Stomach (tissue), 19 donors: ENCODE data around the gene SIGLEC7. TPM values are rescaled to one million over a fixed set of nuclear protein-coding genes. Genes with fewer than 3 reads are reported as not detected.

Experiments
- DNase-seq, 2 donors: peaks; one replicate each; pipeline versions ENCODE4 v3.0.0 to v3.0.0-alpha.2; 2013 to 2019
- H3K27ac ChIP-seq, 5 donors: fragments of 200-600 bp in 4 of 5; sonication (generic) in 4 of 5; one replicate each; pipeline ENCODE4 v1.5.1; 2013 to 2019; ENCODE audit warnings: mild to moderate bottlenecking in 1 of 5, moderate library complexity in 1 of 5
- H3K27me3 ChIP-seq, 3 donors: fragments of 200-600 bp; sonication (generic); one replicate each; pipeline ENCODE4 v1.5.1; 2017 to 2019; ENCODE audit warnings: mixed run types in 1 of 3
- H3K36me3 ChIP-seq, 4 donors: fragments of 200-600 bp; sonication (generic); 1 replicate in 3 of 4; 2 replicates in 1 of 4; pipeline ENCODE4 v1.5.1; 2016 to 2019
- H3K4me1 ChIP-seq, 4 donors: fragments of 200-600 bp; sonication (generic); one replicate each; pipeline ENCODE4 v1.5.1; 2016 to 2019
- H3K4me3 ChIP-seq, 4 donors: fragments of 200-600 bp; sonication (generic) in 3 of 4; one replicate each; pipeline ENCODE4 v1.5.1; 2016 to 2019; ENCODE audit warnings: mild to moderate bottlenecking in 1 of 4
- H3K9me3 ChIP-seq, 4 donors: fragments of 200-600 bp; sonication (generic); one replicate each; pipeline ENCODE4 v1.5.1; 2016 to 2019
- EP300 ChIP-seq: sonication (generic); formaldehyde crosslinking; IDR thresholded peaks from one replicate; pipeline ENCODE4 v1.6.1; 2017; ENCODE audit warnings: antibody characterized with exemption
- POLR2A ChIP-seq, 4 donors: fragments of 450-650 bp; IDR thresholded peaks; one replicate each; pipeline ENCODE4 v1.6.1; 2016; ENCODE audit warnings: antibody characterized with exemption in 4 of 4, control low read depth in 2 of 4, mild to moderate bottlenecking in 1 of 4, moderate library complexity in 1 of 4
- POLR2AphosphoS5 ChIP-seq, 3 donors: sonication (generic); formaldehyde crosslinking; IDR thresholded peaks; one replicate each; pipeline ENCODE4 v1.6.1; 2016; ENCODE audit warnings: antibody characterized with exemption in 3 of 3
- WGBS, 5 donors: extraction: QIAGEN DNeasy Blood & Tissue Kit in 3 of 5; methylation state at CpG; one replicate each; pipeline versions ENCODE4 v1.1.5 to v1.1.7; 2013 to 2018; 5-methylcytosine and 5-hydroxymethylcytosine counted together
- intact Hi-C: fragments of 100-400 bp; cut with DNase I; formaldehyde crosslinking; loops from one replicate; pipeline ENCODE4 v1.15.1; 2023; ENCODE audit warnings: low total_unique reads
- long read RNA-seq, 10 donors: transcript quantifications; one replicate each; lab custom pipeline, GENCODE V29; 2026
- polyA plus RNA-seq, 3 donors: library from polyadenylated mRNA; stranded (reverse); fragments of 200-250 nt; gene quantifications; one replicate each; pipeline ENCODE4 v1.2.3, GENCODE V29; 2013
- total RNA-seq, 5 donors: library from RNA; depleted of rRNA; stranded (reverse); fragments of >200 nt; gene quantifications; one replicate each; pipeline versions ENCODE4 v1.1.0 to v1.2.3, GENCODE V29; 2014 to 2016
- TF ChIP-seq, protein P1 (sequence below), 7 experiments: fragments of 450-650 bp in 4 of 7; fragments of 200-600 bp in 3 of 7; sonication (generic) in 3 of 7; IDR thresholded peaks; one replicate each; pipeline ENCODE4 v1.5.1; 2016 to 2019; ENCODE audit warnings: antibody characterized with exemption in 7 of 7, control low read depth in 2 of 7, mild to moderate bottlenecking in 1 of 7
- donor health status: healthy with polysubstance abuse.
- donor health status: Bipolar disorder and iron deficiency.
- donor health status: healthy.

The SIGLEC7 gene
- total RNA-seq (1 to 10 TPM in 1 of 5 donors, under 1 TPM in 1, not detected in 3; 0.18 to 1.3 TPM), polyA plus RNA-seq (1 to 10 TPM in 1 of 3 donors, under 1 TPM in 1, not detected in 1; 0.50 to 1.8 TPM)
- long read RNA-seq, donor 1, result 0 reads
- long read RNA-seq, donor 2, result 0 reads
- long read RNA-seq, donor 3, result 0 reads
- long read RNA-seq, donor 4, result 0 reads
- long read RNA-seq, donor 5, result 0 reads
- long read RNA-seq, donor 6, partial matches to known transcripts, result 0 of 1 reads
- long read RNA-seq, donor 6, other reads (novel, unspliced or antisense), result 0 of 1 reads
- long read RNA-seq, donor 7, result 0 reads
- long read RNA-seq, donor 8, result 0 reads
- long read RNA-seq, donor 9, result 0 reads
- long read RNA-seq, donor 10, result 0 reads

DNA sequence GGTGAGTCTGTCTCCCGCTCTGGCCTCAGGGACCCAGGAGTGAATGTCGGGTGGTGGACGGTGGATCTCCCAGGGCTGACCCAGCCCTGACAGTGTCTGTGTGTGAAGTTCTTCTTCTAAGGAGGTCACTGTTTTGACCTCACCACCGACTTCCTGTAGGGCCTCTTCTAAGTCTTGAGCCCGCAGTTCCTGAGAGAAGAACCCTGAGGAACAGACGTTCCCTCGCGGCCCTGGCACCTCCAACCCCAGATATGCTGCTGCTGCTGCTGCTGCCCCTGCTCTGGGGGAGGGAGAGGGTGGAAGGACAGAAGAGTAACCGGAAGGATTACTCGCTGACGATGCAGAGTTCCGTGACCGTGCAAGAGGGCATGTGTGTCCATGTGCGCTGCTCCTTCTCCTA, at the start of gene SIGLEC7:
Gene SIGLEC7, plus strand, starts transcription at position 183 of the 400 bp plus-strand sequence. Its CDS starts 69 bp downstream, at position 252.
- DNase-seq, result no peak
- H3K27me3 ChIP-seq, result peaks cover 0 to 48% (median 21%) of the 10 kb centered on the region in 3 donors
- peak within 1 kb of the TSS in 2 of 5 donors; percentile 43 to 59 for H3K27ac ChIP-seq
- TF ChIP-seq EP300, result no peak
- no peak for TF ChIP-seq POLR2AphosphoS5 (IDR thresholded peaks at IDR 0.05)
- no peak for TF ChIP-seq POLR2A (IDR thresholded peaks at IDR 0.05)
- TF ChIP-seq, protein P1, sequence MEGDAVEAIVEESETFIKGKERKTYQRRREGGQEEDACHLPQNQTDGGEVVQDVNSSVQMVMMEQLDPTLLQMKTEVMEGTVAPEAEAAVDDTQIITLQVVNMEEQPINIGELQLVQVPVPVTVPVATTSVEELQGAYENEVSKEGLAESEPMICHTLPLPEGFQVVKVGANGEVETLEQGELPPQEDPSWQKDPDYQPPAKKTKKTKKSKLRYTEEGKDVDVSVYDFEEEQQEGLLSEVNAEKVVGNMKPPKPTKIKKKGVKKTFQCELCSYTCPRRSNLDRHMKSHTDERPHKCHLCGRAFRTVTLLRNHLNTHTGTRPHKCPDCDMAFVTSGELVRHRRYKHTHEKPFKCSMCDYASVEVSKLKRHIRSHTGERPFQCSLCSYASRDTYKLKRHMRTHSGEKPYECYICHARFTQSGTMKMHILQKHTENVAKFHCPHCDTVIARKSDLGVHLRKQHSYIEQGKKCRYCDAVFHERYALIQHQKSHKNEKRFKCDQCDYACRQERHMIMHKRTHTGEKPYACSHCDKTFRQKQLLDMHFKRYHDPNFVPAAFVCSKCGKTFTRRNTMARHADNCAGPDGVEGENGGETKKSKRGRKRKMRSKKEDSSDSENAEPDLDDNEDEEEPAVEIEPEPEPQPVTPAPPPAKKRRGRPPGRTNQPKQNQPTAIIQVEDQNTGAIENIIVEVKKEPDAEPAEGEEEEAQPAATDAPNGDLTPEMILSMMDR (IDR thresholded peaks at IDR 0.05), result no peak
- no peaks in the 10 kb centered on the region for H3K36me3 ChIP-seq
- intact Hi-C loops, result no loop called here
- WGBS, 5 donors, result 56 to 73% (median 70%) methylated on average over 11 to 14 of the region's 14 CpGs
- H3K9me3 ChIP-seq, result no peaks in the 10 kb centered on the region
- H3K4me3 ChIP-seq, result no peak within 1 kb of the TSS
- H3K4me1 ChIP-seq, result peaks cover 0 to 12% (median 0%) of the 10 kb centered on the region in 4 donors

GRCh38 chr19:51093101-51093500, 49.0 kb upstream of the SIGLEC7 start:
- no peak overlapping the region for H3K4me3 ChIP-seq
- H3K27me3 ChIP-seq, result no peaks in the 10 kb centered on the region
- H3K9me3 ChIP-seq, result no peaks in the 10 kb centered on the region
- peaks cover 0 to 6% (median 5%) of the 10 kb centered on the region in 4 donors for H3K36me3 ChIP-seq
- peaks cover 0 to 29% (median 14%) of the 10 kb centered on the region in 4 donors for H3K4me1 ChIP-seq
- intact Hi-C loops, result no loop called here
- TF ChIP-seq POLR2A (IDR thresholded peaks at IDR 0.05) (no peak), POLR2AphosphoS5 (IDR thresholded peaks at IDR 0.05) (no peak), EP300 (no peak)
- no peak for DNase-seq
- 51 to 57% (median 52%) methylated on average over 8 of the region's 8 CpGs for WGBS, 5 donors
- no peak overlapping the region for H3K27ac ChIP-seq

GRCh38 chr19:51093510-51094345, 48.4 kb upstream of the SIGLEC7 start:
- no peak for TF ChIP-seq POLR2A (IDR thresholded peaks at IDR 0.05)
- no peak for TF ChIP-seq EP300
- intact Hi-C loops, result loop anchor here (2.0 kb wide), 1 partner anchor 75 kb away; the partner anchor contains the start of gene KLK10
- Histone ChIP-seq H3K27me3 (no peaks in the 10 kb centered on the region), H3K27ac (no peak overlapping the region), H3K9me3 (no peaks in the 10 kb centered on the region), H3K4me3 (no peak overlapping the region), H3K36me3 (peaks cover 0 to 10% (median 8%) of the 10 kb centered on the region in 4 donors), H3K4me1 (peaks cover 0 to 29% (median 14%) of the 10 kb centered on the region in 4 donors)
- DNase-seq, result no peak
- WGBS, 5 donors, result 69 to 81% (median 76%) methylated on average over 22 of the region's 22 CpGs

DNA sequence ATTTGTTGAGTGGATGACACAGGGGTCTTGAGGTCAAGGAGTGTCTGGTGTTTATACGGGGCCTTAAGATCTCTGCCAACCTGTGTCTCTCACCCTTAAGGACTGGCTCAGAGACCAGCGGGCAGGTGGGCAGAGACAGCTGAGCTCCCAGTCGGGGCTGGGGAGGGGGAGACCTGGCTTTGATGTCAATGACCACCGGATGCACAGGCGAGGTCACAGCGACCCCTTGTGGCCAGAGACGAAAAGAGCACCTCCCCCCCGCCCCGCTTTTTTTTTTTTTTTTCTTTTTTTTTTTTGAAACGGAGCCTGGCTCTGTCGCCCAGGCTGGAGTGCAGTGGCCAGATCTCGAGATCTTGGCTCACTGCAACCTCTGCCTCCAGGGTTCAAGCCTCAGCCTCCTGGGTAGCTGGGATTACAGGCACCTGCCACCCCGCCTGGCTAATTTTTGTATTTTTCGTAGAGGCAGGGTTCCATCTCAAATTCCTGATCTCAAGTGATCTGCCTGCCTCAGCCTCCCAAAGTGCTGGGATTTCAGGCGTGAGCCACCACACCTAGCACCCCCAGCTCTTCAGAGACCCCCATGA, 47.3 kb upstream of the SIGLEC7 start:
- Histone ChIP-seq H3K27ac (no peak overlapping the region), H3K4me3 (no peak overlapping the region), H3K27me3 (no peaks in the 10 kb centered on the region), H3K9me3 (no peaks in the 10 kb centered on the region), H3K4me1 (peaks cover 0 to 29% (median 19%) of the 10 kb centered on the region in 4 donors), H3K36me3 (peaks cover 0 to 20% (median 18%) of the 10 kb centered on the region in 4 donors)
- intact Hi-C loops, result loop anchor here (2.0 kb wide), 1 partner anchor 76 kb away; the partner anchor contains the start of gene KLK10
- 19 to 34% (median 25%) methylated on average over 11 to 15 of the region's 15 CpGs for WGBS, 5 donors
- TF ChIP-seq POLR2AphosphoS5 (IDR thresholded peaks at IDR 0.05) (no peak), POLR2A (IDR thresholded peaks at IDR 0.05) (no peak), EP300 (no peak)
- TF ChIP-seq, protein P1 (IDR thresholded peaks at IDR 0.05), result peak in 5 of 7 experiments; percentile 51 to 81 (median 73)
- DNase-seq, result peak; percentile 45 to 61
